ENCODE measurements around the gene TXNRD1.

DNA sequence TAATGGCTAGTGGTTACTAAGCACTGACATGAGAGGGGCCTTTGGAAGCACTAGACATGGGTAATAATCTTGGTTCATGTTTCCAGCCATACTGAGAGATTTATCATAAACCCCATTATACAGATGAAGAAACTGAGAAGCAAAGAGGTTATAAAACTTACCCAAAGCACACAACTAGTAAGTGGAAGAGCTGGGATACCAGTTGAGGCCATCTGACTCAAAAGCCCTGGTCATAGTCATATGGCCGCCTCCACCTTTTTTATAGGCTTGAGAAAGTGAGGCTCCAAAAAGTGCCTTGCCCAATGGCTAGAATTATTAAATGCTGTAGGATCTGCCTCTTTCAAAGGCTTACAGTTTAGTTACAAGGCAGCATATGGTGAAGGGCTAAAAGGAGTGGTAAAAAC, 944 bp downstream of the TXNRD1 start:
- TF ChIP-seq ZNF747 (tag by site-specific recombination; IDR thresholded peaks at IDR 0.05), result no peak
- TF ChIP-seq, protein P1, sequence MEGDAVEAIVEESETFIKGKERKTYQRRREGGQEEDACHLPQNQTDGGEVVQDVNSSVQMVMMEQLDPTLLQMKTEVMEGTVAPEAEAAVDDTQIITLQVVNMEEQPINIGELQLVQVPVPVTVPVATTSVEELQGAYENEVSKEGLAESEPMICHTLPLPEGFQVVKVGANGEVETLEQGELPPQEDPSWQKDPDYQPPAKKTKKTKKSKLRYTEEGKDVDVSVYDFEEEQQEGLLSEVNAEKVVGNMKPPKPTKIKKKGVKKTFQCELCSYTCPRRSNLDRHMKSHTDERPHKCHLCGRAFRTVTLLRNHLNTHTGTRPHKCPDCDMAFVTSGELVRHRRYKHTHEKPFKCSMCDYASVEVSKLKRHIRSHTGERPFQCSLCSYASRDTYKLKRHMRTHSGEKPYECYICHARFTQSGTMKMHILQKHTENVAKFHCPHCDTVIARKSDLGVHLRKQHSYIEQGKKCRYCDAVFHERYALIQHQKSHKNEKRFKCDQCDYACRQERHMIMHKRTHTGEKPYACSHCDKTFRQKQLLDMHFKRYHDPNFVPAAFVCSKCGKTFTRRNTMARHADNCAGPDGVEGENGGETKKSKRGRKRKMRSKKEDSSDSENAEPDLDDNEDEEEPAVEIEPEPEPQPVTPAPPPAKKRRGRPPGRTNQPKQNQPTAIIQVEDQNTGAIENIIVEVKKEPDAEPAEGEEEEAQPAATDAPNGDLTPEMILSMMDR (tag by site-specific recombination; IDR thresholded peaks at IDR 0.05), result no peak
